ENCODE results near the gene ZNF235.
"Not testable (repeated sequence)": the region's sequence is repeated elsewhere in the genome, so short reads cannot be mapped to it uniquely, and the experiment has no call there.

Gene ZNF235

GRCh38 chr19:44304659-44305193 is at the start of gene ZNF235:
ZNF235 (minus strand) TSS chr19:44305025; CDS start chr19:44303404, 1,621 bp downstream.
- peak; percentile 81 for DNase-seq

GRCh38 chr19:44346556-44346955 is 41.7 kb upstream of the ZNF235 start:
- DNase-seq, result no peak

GRCh38 chr19:44345959-44346358 is 41.1 kb upstream of the ZNF235 start:
- no peak for DNase-seq

GRCh38 chr19:44344255-44344654 is 39.4 kb upstream of the ZNF235 start:
- no peak for DNase-seq

GRCh38 chr19:44341794-44342193 is 37.0 kb upstream of the ZNF235 start:
- DNase-seq, result no peak

- DNase-seq, result not testable (repeated sequence)
Observed at GRCh38 chr19:44334639-44335038, 29.8 kb upstream of the ZNF235 start.

- no peak for DNase-seq
Observed at GRCh38 chr19:44332145-44332544, 27.3 kb upstream of the ZNF235 start.

- no peak for DNase-seq
Observed at GRCh38 chr19:44315883-44316282, 11.1 kb upstream of the ZNF235 start.

GRCh38 chr19:44313231-44313630 is 8.4 kb upstream of the ZNF235 start:
- DNase-seq, result no peak

- no peak for DNase-seq
Observed at GRCh38 chr19:44308011-44308410, 3.2 kb upstream of the ZNF235 start.

GRCh38 chr19:44306283-44306682 is 1.5 kb upstream of the ZNF235 start:
- DNase-seq, result no peak

- DNase-seq, result no peak
Observed at GRCh38 chr19:44305457-44305856, 632 bp upstream of the ZNF235 start.

- no peak for DNase-seq
Observed at GRCh38 chr19:44303976-44304568, 753 bp downstream of the ZNF235 start.

- DNase-seq, result no peak
Observed at GRCh38 chr19:44303320-44303719, 1.5 kb downstream of the ZNF235 start.

- DNase-seq, result no peak
Observed at GRCh38 chr19:44284968-44285367, 19.9 kb downstream of the ZNF235 start.

GRCh38 chr19:44282846-44283245 is 22.0 kb downstream of the ZNF235 start:
- DNase-seq, result no peak

DNA sequence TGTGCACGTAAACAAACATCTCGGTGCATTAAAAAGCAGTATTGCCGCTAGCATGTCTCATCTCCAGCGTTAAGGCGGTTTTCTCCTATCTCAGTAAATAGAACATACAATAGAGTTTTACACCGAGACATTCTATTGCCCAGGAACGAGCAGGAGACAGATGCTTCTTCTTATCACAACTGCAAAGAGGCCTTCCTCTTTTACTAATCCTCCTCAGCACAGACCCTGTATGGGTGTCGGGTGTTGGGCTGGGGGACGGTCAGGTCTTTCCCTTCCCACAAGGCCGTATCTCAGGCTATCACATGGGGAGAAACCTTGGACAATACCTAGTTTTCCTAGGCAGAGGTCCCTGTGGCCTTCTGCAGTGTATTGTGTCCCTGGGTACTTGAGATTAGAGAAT is 23.9 kb downstream of the ZNF235 start:
- DNase-seq, result no peak

DNA sequence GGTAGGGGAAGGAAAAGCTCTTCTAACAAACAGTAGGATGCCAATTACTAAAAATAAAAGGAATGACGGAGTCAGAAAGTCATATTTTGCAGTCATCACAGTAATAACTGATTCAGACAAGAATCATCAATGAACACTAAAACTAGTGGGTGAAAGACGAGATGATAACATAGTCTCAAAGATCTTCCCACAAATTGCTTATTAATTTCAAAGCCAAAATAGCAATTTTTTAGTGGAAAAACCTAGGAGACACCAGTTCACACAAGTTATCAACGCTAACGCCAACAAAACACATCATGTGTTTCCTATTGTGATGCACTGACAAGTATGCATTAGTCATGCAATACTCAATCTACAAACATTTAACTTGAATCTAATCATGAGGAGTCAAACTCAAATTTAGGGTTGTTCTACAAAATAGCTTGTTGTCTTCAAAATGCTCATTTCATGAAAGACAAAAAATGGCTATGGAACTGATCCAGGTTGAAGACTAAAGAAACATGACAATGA is 26.6 kb downstream of the ZNF235 start:
- no peak for DNase-seq

DNA sequence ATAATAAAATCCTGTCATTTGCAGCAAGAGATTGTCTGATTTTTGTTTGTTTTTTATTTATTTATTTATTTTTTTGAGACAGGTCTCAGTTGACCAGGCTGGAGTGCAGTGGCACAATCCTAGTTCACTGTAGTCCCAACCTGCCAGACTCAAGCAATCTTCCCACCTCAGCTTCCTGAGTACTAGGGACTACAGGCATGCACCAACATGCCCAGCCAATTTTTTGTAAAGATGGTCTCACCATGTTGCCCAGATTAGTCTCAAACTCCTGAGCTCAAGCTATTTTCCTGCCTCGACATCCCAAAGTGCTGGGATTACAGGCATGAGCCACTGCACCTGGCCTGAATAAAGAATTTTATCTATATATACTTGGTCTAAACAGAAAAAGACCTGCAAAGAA is 27.5 kb downstream of the ZNF235 start:
- DNase-seq, result no peak

DNA sequence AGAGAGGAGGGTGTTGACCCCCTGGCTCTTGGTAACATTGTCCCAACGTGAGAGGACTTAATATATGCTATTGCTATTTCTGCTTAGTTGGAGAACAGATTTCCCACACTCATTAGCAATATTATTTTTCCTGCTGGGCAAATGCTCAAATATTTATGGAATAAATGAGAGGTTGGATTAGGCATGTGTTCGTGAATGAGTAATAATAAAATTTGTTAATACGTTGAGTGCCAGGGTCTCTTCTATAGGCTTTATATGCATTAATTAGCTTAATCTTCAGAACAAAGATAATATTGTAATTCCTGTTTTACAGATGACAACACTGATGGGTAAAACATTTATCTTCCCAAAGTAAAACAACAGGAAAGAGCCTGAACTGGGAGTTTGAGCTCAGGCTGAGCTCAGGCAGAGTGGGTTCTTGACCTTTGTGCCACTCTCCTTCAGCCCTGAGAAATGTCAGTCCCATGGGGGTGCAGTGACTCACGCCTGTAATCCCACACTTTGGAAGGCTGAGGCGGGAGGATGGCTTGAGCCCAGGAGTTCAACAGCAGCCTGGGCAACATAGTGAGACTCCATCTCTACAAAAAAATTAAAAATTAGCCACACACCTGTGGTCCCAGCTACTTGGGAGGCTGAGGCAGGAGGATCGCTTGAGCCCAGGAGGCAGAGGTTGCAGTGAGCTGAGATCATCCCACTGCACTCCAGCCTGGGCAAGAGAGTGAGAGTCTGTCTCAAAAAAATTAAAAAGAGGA is 44.0 kb downstream of the ZNF235 start:
- no peak for DNase-seq

- DNase-seq, result no peak
Observed at GRCh38 chr19:44260343-44260681, 44.5 kb downstream of the ZNF235 start.

DNA sequence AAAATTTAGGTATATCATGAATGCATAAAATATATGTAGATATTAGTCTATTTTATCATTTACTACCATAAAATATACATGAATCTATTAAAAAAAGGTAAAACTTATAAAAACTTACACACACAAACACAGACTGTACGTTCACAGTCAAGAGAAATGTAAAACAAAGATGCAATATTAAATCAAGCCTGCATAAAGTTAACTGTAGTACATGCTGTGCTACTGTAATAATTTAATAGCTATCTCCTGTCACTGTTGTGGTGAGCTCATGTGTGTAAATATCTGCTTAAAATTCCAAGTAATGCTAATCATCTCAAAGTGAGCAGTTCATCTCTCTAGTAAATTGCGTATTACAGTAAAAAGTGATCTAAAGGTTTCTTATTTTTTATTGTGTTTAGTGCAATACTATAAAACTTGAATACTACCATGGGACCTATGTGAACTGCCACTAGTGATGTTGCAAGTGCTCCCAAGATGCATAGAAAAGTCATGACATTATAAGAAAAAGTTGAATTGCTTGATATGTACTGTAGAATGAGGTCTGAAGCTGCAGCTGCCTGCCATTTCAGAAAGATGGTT is 45.9 kb downstream of the ZNF235 start:
- DNase-seq, result no peak

- DNase-seq, result no peak
Observed at GRCh38 chr19:44258136-44258535, 46.7 kb downstream of the ZNF235 start.

Data from SHP77 treated with DMSO at 0.1 percent for 48 hours (cell line).